MCF 10A (cell line): Measurements from ENCODE around the gene SNX32. TPM values are rescaled to one million over a fixed set of nuclear protein-coding genes. Genes with fewer than 3 reads are reported as not detected.

Source experiments
- BruUV-seq: library from RNA; stranded (reverse); fragments of 400-500 nt; replicated peaks from 2 replicates; lab custom pipeline; 2021; lab: Mats Ljungman, UMichigan
- CTCF ChIA-PET: fragments of 300-600 bp; sonication (Branson Sonifier 250); formaldehyde crosslinking; extraction: SDS; loops from one replicate; lab custom pipeline; 2021; ENCODE audit warnings: antibody characterized with exemption, inconsistent platforms; lab: Yijun Ruan, JAX
- POLR2A ChIA-PET: fragments of 300-600, 350-650 bp; sonication (Branson Sonifier 250); formaldehyde crosslinking; extraction: SDS; loops from one replicate; lab custom pipeline; 2020; ENCODE audit warnings: antibody characterized with exemption, inconsistent platforms; lab: Yijun Ruan, JAX
- DNase-seq: peaks from one replicate; pipeline ENCODE4 v3.0.0-alpha.2; 2018; ENCODE audit not compliant: unreplicated experiment
- H3K27ac Mint-ChIP-seq: one replicate; pipeline ENCODE4 v1.8.0; 2022; ENCODE audit warnings: mild to moderate bottlenecking, low read depth, mixed read lengths; ENCODE audit not compliant: unreplicated experiment
- H3K27me3 Mint-ChIP-seq: one replicate; pipeline ENCODE4 v1.8.0; 2022; ENCODE audit warnings: mixed read lengths; ENCODE audit not compliant: insufficient read depth, unreplicated experiment
- H3K36me3 Mint-ChIP-seq: one replicate; pipeline ENCODE4 v1.8.0; 2022; ENCODE audit warnings: mild to moderate bottlenecking, moderate library complexity, mixed read lengths; ENCODE audit not compliant: insufficient read depth, unreplicated experiment
- H3K4me1 Mint-ChIP-seq: one replicate; pipeline ENCODE4 v1.8.0; 2022; ENCODE audit warnings: mixed read lengths; ENCODE audit not compliant: insufficient read depth, unreplicated experiment
- H3K4me3 Mint-ChIP-seq: one replicate; pipeline ENCODE4 v1.8.0; 2022; ENCODE audit warnings: mild to moderate bottlenecking, moderate library complexity, mixed read lengths; ENCODE audit not compliant: unreplicated experiment
- H3K9me3 Mint-ChIP-seq: one replicate; pipeline ENCODE4 v1.8.0; 2022; ENCODE audit warnings: mixed read lengths; ENCODE audit not compliant: unreplicated experiment
- intact Hi-C: fragments of 100-400 bp; cut with micrococcal nuclease; formaldehyde crosslinking; loops from 2 replicates; pipeline ENCODE4 v1.14.1; 2022
- total RNA-seq: library from RNA; stranded (reverse); gene quantifications from 2 replicates; pipeline ENCODE4 v1.2.3, GENCODE V29; 2022
- TF ChIP-seq, protein P1 (sequence below): fragments of 200-600 bp; IDR thresholded peaks from one replicate; pipeline ENCODE4 v1.8.0; 2022; ENCODE audit warnings: antibody characterized with exemption, mild to moderate bottlenecking; ENCODE audit not compliant: unreplicated experiment

SNX32 gene
- total RNA-seq, 1 experiment from 2014 or later: not detected

DNA sequence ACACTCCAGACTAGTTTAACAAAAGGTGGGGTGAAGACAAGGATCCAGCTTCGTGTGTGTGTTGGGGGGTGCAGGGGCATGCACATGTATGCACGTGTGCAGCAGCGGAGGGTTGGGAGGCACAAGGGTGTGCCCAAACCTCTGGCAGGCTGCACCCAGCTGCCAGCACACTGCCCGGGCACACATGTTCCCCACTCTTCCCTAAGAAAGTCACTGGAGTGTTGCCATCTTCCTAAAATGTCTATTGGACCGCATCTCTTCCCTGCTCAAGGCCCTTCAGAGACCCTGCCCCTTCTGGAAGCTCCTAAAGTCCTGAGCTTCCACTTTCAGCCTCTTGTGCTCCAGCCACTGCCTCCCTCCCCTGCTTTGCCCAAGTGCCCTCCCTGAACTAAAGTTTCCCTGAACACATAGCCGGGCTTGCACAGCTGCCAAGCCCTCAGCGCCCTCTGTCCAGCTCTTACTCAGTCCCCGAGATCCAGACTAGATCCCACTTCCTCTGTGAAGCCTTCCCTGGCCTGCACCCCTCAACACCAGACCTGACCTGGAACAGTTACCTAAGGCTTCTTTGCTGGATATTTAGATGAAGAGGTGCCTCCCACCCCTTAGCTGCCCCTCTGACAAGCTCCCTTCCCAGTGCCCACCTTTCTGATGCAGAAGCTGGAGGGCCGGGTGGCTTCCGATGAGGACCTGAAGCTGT lies 18.2 kb downstream of the SNX32 start:
- no peak for DNase-seq
- H3K9me3 Mint-ChIP-seq: no peaks in the 10 kb centered on the region
- ChIA-PET CTCF (interaction anchor here (0.7 to 2.3 kb wide), 10 partner anchors 9 to 141 kb away, joined by 3 to 7 read pairs (median 4); no protein-coding TSS in a partner anchor), POLR2A (interaction anchor here (0.6 to 1.0 kb wide), 5 partner anchors 13 to 131 kb away, joined by 3 to 4 read pairs (median 3); partner anchors contain the start of gene CCDC85B)
- no peaks in the 10 kb centered on the region for H3K27me3 Mint-ChIP-seq
- no TSS peak for BruUV-seq
- TF ChIP-seq, protein P1, sequence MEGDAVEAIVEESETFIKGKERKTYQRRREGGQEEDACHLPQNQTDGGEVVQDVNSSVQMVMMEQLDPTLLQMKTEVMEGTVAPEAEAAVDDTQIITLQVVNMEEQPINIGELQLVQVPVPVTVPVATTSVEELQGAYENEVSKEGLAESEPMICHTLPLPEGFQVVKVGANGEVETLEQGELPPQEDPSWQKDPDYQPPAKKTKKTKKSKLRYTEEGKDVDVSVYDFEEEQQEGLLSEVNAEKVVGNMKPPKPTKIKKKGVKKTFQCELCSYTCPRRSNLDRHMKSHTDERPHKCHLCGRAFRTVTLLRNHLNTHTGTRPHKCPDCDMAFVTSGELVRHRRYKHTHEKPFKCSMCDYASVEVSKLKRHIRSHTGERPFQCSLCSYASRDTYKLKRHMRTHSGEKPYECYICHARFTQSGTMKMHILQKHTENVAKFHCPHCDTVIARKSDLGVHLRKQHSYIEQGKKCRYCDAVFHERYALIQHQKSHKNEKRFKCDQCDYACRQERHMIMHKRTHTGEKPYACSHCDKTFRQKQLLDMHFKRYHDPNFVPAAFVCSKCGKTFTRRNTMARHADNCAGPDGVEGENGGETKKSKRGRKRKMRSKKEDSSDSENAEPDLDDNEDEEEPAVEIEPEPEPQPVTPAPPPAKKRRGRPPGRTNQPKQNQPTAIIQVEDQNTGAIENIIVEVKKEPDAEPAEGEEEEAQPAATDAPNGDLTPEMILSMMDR: no peak
- peaks cover 48% of the 10 kb centered on the region for H3K36me3 Mint-ChIP-seq
- intact Hi-C loops: no loop called here
- H3K27ac Mint-ChIP-seq: peak overlapping the region; percentile 19
- H3K4me1 Mint-ChIP-seq: peaks cover 9% of the 10 kb centered on the region
- H3K4me3 Mint-ChIP-seq: no peak overlapping the region

DNA sequence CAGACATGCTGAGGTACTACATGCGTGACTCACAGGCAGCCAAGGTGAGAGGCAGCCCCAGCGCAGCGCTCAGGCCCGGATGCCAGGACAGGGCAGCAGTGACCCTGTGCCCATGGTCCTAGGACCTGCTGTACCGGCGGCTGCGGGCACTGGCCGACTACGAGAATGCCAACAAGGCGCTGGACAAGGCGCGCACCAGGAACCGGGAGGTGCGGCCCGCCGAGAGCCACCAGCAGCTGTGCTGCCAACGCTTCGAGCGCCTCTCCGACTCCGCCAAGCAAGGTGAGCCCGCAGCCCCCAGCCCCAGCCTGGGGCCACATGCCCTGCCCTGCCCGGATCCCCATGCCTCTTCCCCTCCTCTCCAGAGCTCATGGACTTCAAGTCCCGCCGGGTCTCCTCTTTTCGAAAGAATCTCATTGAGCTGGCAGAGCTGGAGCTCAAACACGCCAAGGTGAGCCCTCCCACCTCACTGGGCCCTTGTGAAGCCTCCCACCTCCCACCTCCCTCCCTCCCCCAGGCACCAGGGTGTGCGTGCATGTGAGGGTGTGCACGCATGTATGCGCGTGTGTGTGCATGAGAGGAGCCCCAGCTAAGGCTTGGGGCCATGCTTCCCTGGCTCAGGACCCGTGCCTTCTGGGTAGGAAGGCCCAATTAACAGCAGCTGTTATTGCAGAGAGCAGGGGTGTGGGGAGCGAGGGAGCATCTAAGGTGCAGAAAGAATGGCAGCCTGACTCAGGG lies 18.9 kb downstream of the SNX32 start:
- intact Hi-C loops: no loop called here
- Mint-ChIP-seq H3K4me3 (no peak overlapping the region), H3K9me3 (no peaks in the 10 kb centered on the region), H3K27me3 (no peaks in the 10 kb centered on the region), H3K27ac (peak overlapping the region; percentile 19), H3K4me1 (peaks cover 9% of the 10 kb centered on the region), H3K36me3 (peaks cover 51% of the 10 kb centered on the region)
- TF ChIP-seq, protein P1: no peak
- ChIA-PET POLR2A (interaction anchor here (0.5 to 1.1 kb wide), 4 partner anchors 25 to 196 kb away, joined by 3 read pairs; partner anchors contain the start of genes FIBP and KAT5), CTCF (interaction anchor here (0.5 to 2.3 kb wide), 6 partner anchors 10 to 108 kb away, joined by 3 to 7 read pairs (median 4); no protein-coding TSS in a partner anchor)
- no peak for DNase-seq
- no TSS peak for BruUV-seq

DNA sequence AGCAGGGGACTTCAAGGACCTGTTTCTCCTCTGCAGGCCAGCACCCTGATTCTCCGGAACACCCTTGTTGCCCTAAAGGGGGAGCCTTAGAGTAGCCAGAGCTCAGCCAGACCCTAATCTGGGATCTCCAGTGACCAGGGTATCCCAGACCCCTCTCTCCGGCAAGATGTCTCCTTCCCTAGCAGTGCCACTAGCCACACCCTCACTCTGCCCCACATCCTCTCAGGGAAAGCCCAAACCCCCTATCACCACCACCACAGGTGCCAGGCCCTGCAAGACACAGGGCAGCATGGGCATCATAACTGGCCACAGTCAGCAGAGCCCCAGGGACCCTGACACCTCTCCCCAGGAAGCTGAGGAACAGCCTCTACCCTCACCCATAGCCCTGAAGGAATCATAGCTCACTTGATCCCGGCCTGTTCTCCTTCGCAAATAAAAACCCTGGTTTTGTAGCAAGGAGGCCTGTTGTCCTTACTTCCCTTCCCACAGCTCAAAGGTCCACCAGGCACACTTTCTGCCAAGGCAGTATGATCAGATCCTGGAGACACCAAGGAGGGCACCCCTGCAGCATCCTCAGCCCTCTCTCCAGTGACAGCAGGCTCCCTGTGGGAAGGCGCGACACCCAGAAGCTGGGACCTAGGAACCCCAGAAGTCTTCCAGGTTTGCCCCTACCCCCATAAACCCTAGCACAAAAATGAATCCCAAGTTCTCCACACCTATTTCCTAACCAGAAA lies 19.6 kb downstream of the SNX32 start:
- ChIA-PET POLR2A (interaction anchor here (0.5 to 1.1 kb wide), 4 partner anchors 35 to 938 kb away, joined by 3 to 4 read pairs (median 3); partner anchors contain the start of genes FIBP and KAT5), CTCF (interaction anchor here (0.5 to 2.3 kb wide), 4 partner anchors 25 to 109 kb away, joined by 3 to 7 read pairs (median 3); no protein-coding TSS in a partner anchor)
- H3K36me3 Mint-ChIP-seq: peaks cover 56% of the 10 kb centered on the region
- H3K27me3 Mint-ChIP-seq: no peaks in the 10 kb centered on the region
- TF ChIP-seq, protein P1: no peak
- H3K4me1 Mint-ChIP-seq: peaks cover 10% of the 10 kb centered on the region
- DNase-seq: no peak
- BruUV-seq: no TSS peak
- no peaks in the 10 kb centered on the region for H3K9me3 Mint-ChIP-seq
- no peak overlapping the region for H3K4me3 Mint-ChIP-seq
- no peak overlapping the region for H3K27ac Mint-ChIP-seq
- intact Hi-C loops: no loop called here
